Central memory CD8-positive, alpha-beta T cell (primary cell): ENCODE measurements around the gene RAX.

Experiments used
- ATAC-seq: fragments of 150-1000 bp; cut with Tn5 transposase; replicated peaks from 2 replicates; pipeline ENCODE4 v1.10.0; 2022; ENCODE audit warnings: mild to moderate bottlenecking, moderate FRiP score, moderate number of reproducible peaks; ENCODE audit not compliant: poor library complexity, severe bottlenecking; ENCODE audit errors: extremely low read depth
- DNase-seq, 2 donors: peaks; one replicate each; pipeline ENCODE4 v3.0.0; 2021; ENCODE audit warnings: low spot score in 2 of 2
- H3K27ac Mint-ChIP-seq: one replicate; pipeline ENCODE4 v1.8.0; 2022; ENCODE audit warnings: low read depth, mild to moderate bottlenecking, moderate library complexity, mixed read lengths
- H3K27me3 Mint-ChIP-seq: one replicate; pipeline ENCODE4 v1.8.0; 2022; ENCODE audit warnings: mixed read lengths
- H3K36me3 Mint-ChIP-seq: one replicate; pipeline ENCODE4 v1.8.0; 2022; ENCODE audit warnings: mild to moderate bottlenecking, moderate library complexity, mixed read lengths; ENCODE audit not compliant: insufficient read depth
- H3K4me1 Mint-ChIP-seq: one replicate; pipeline ENCODE4 v1.8.0; 2022; ENCODE audit warnings: mixed read lengths
- H3K4me3 Mint-ChIP-seq: one replicate; pipeline ENCODE4 v1.8.0; 2022; ENCODE audit warnings: mild to moderate bottlenecking, moderate library complexity, mixed read lengths
- H3K9me3 Mint-ChIP-seq: one replicate; pipeline ENCODE4 v1.8.0; 2022; ENCODE audit warnings: mixed read lengths

Gene RAX

DNA sequence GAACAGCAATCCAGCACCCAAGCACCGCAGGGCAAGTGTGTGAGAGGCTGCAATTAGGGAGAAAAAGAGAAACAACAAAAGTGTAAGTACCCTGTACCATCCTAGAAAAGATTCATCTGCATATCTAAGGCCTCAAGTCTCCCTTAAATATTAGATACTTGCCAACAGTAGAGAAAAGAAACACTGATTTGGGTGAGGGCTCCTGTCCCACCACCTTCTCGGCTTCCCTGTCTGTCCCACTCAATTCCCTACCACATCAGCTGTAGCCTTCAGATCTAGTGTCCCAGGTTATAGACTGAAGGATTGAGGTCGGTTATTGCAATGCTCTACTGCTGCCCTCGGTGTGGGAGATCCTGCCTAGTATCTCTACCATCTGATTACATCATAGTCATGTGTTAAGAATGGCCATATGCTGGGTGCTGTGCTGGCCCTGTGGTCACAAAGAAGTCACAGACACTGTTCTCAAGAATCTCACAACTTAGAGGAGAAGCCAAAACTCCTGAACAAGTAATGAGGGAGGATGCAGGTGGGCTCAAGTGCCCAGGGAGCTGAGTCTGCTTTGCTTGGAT is 2.5 kb downstream of the RAX start:
- H3K4me1 Mint-ChIP-seq = peaks cover 29% of the 10 kb centered on the region
- H3K36me3 Mint-ChIP-seq = peaks cover 2% of the 10 kb centered on the region
- H3K4me3 Mint-ChIP-seq = no peak overlapping the region
- no peak for ATAC-seq
- DNase-seq = no peak
- H3K27ac Mint-ChIP-seq = no peak overlapping the region
- H3K27me3 Mint-ChIP-seq = peaks cover 92% of the 10 kb centered on the region
- H3K9me3 Mint-ChIP-seq = no peaks in the 10 kb centered on the region

- Mint-ChIP-seq H3K27ac (no peak overlapping the region), H3K4me1 (peaks cover 31% of the 10 kb centered on the region), H3K9me3 (no peaks in the 10 kb centered on the region), H3K36me3 (peaks cover 2% of the 10 kb centered on the region), H3K4me3 (peak overlapping the region; percentile 67), H3K27me3 (peaks cover 87% of the 10 kb centered on the region)
- DNase-seq (no peak), ATAC-seq (no peak)
Measured at GRCh38 chr18:59269563-59270119, 3.6 kb downstream of the RAX start.

DNA sequence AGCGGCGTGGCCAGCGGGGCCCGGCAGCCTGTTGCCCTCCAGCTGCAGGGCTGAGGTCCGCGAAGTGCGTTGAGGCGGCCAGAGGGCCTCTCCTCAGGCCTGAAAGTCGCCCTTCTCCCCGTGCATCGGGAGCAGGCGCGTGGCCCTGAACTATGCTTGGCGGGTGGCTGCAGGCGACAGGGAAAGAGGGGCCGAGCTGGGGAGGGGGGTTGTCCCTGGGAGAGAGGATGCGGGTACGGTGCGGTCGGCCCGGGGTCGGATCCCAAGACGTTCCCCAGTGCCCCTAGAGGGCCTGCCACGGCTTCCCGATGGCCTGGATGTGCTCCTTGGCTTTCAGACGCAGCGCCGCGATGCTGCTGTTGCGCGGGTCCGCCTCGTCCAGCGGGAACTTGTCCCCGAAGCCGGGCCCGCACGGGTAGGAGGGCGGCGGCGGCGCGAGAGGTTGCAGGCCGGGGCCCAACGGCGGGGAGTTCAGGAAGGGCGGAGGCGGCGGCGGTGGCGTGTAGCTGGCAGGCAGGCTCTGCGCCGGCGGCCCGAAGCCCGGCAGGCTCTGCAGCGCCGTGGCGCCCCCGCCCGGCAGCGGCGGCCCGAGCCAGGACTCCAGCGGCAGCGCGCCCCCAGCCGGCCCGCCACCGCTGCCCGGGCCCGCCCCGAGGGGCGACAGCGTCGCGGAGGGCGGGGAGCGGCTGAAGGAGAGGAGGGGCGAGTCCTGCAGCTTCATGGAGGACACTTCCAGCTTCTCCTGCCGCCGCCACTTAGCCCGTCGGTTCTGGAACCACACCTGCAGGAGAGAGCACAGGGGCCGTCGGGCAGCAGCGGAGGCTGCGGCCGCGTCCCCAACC is 4.3 kb downstream of the RAX start:
- Mint-ChIP-seq H3K4me3 (peak overlapping the region; percentile 67), H3K27ac (no peak overlapping the region), H3K9me3 (no peaks in the 10 kb centered on the region), H3K4me1 (peaks cover 29% of the 10 kb centered on the region), H3K27me3 (peaks cover 86% of the 10 kb centered on the region), H3K36me3 (peaks cover under 1% of the 10 kb centered on the region)
- ATAC-seq = no peak
- DNase-seq = no peak

GRCh38 chr18:59268127-59268720 is 5.0 kb downstream of the RAX start:
- Mint-ChIP-seq H3K4me3 (peak overlapping the region; percentile 56), H3K4me1 (peaks cover 27% of the 10 kb centered on the region), H3K9me3 (no peaks in the 10 kb centered on the region), H3K27ac (no peak overlapping the region), H3K36me3 (no peaks in the 10 kb centered on the region), H3K27me3 (peaks cover 86% of the 10 kb centered on the region)
- no peak for ATAC-seq
- DNase-seq = no peak

DNA sequence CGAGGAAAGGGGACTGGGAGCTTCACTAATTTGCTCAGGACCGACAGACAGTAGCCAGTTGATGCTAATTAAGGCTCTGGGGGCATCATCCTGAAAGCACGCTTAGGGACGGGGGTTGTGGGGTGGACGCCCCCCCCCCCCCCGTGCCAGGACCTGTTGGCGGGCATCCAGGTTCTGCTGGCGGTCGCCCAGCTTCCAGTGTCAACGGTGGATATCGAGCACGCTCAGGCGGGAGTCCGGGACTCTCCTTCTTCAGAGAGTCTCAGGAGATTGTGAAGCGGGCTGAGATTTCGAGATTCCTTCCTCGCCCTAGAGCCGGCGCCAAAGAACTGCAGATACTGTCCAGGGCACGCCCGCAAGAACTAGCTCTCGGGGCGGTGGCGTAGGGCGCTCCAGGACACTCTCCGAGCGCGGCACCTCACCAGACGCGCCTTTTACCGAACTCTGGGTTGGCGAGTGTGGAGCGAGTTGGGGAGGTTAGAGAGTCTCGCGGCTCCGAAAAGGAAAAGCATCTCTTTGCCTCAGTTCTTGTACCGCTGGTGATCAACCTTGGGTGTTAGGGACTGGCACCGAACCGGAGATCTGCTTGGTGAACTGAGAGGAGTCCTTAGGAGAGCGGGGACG is 5.6 kb downstream of the RAX start:
- no peak for ATAC-seq
- Mint-ChIP-seq H3K27ac (no peak overlapping the region), H3K4me3 (peak overlapping the region; percentile 18)

GRCh38 chr18:59266886-59267502 is 6.3 kb downstream of the RAX start:
- ATAC-seq (no peak), DNase-seq (no peak)
- Mint-ChIP-seq H3K27ac (no peak overlapping the region), H3K4me1 (peaks cover 27% of the 10 kb centered on the region), H3K9me3 (no peaks in the 10 kb centered on the region), H3K27me3 (peaks cover 92% of the 10 kb centered on the region), H3K36me3 (no peaks in the 10 kb centered on the region), H3K4me3 (peak overlapping the region; percentile 18)

More for the DNA sequence above, 5.6 kb downstream of the RAX start:
- Mint-ChIP-seq H3K4me1 (peaks cover 27% of the 10 kb centered on the region), H3K9me3 (no peaks in the 10 kb centered on the region), H3K27me3 (peaks cover 91% of the 10 kb centered on the region), H3K36me3 (no peaks in the 10 kb centered on the region)
- DNase-seq = no peak

GRCh38 chr18:59266459-59266858 is 6.8 kb downstream of the RAX start:
- ATAC-seq (no peak), DNase-seq (no peak)
- H3K4me1 Mint-ChIP-seq = peaks cover 27% of the 10 kb centered on the region
- H3K36me3 Mint-ChIP-seq = no peaks in the 10 kb centered on the region
- H3K27me3 Mint-ChIP-seq = peaks cover 87% of the 10 kb centered on the region
- no peaks in the 10 kb centered on the region for H3K9me3 Mint-ChIP-seq
- H3K4me3 Mint-ChIP-seq = peak overlapping the region; percentile 37
- no peak overlapping the region for H3K27ac Mint-ChIP-seq

- H3K4me1 Mint-ChIP-seq = peaks cover 27% of the 10 kb centered on the region
- H3K27ac Mint-ChIP-seq = no peak overlapping the region
- H3K4me3 Mint-ChIP-seq = peak overlapping the region; percentile 37
- no peaks in the 10 kb centered on the region for H3K9me3 Mint-ChIP-seq
- DNase-seq (no peak), ATAC-seq (no peak)
- H3K36me3 Mint-ChIP-seq = no peaks in the 10 kb centered on the region
- H3K27me3 Mint-ChIP-seq = peaks cover 82% of the 10 kb centered on the region
Measured at GRCh38 chr18:59265974-59266369, 7.3 kb downstream of the RAX start.

DNA sequence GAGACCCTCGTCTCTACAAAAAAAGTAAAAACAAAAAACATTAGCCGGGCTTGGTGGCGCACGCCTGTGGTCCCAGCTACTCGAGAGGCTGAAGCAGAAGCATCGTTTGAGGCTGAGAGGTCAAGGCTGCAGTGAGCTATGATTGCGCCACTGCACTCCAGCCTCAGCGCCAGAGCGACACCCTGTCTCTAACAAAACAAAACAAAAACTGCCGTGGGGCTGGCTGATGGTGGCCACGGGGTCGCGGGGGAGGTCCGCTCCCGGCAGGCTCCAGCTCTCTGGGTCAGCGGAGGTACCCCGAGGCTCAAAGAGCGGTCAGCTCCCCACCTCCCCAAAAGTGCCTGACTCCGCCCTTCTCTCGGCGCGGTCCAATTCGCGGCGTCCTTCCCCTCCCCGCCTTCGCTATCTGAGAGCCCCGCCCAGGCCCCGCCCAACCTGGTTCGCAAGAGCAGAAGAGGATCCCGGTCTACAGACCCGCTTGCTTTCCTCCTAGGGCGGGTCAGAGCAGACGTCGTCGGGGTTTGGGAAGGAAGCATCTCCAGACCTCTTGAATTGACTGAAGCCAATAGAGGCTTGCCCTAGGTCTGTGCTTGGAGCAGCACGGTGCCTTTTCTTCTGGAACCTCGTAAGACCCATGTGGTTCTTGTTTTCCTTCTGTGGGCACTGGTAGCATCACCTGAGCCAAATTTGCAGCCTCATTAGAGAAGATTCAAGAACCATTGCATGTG is 7.8 kb downstream of the RAX start:
- Mint-ChIP-seq H3K4me1 (peaks cover 27% of the 10 kb centered on the region), H3K36me3 (no peaks in the 10 kb centered on the region), H3K27ac (no peak overlapping the region), H3K4me3 (peak overlapping the region; percentile 37), H3K27me3 (peaks cover 81% of the 10 kb centered on the region), H3K9me3 (no peaks in the 10 kb centered on the region)
- ATAC-seq (no peak), DNase-seq (no peak)

GRCh38 chr18:59264651-59265245 is 8.5 kb downstream of the RAX start:
- peaks cover 81% of the 10 kb centered on the region for H3K27me3 Mint-ChIP-seq
- H3K27ac Mint-ChIP-seq = no peak overlapping the region
- ATAC-seq = no peak
- no peak for DNase-seq
- H3K4me1 Mint-ChIP-seq = peaks cover 25% of the 10 kb centered on the region
- no peaks in the 10 kb centered on the region for H3K36me3 Mint-ChIP-seq
- H3K4me3 Mint-ChIP-seq = peak overlapping the region; percentile 37
- H3K9me3 Mint-ChIP-seq = no peaks in the 10 kb centered on the region

DNA sequence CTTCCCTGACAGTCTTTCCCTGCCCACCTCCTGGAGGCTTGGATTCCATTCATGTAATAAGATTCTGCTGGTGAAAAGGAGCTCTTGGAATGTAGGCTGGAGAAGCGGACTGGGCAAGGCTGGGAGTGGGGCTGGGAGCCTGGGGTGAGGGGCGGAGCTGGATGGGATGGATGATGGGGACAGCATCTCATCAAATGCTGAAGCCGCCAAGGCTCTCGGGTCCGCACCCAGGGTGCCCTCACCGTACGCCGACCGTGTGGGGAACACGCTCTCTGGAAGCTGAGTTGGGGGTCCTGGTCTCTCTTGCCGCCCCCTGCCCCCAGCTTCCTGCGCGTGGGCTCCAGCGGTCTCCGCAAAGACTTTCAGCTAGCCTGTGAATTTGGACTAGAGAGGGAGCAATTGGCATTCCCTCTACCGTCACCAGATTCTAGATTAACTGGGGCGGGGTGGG is 9.1 kb downstream of the RAX start:
- Mint-ChIP-seq H3K9me3 (no peaks in the 10 kb centered on the region), H3K4me1 (peaks cover 20% of the 10 kb centered on the region), H3K27ac (no peak overlapping the region), H3K4me3 (no peak overlapping the region), H3K36me3 (no peaks in the 10 kb centered on the region), H3K27me3 (peaks cover 81% of the 10 kb centered on the region)
- ATAC-seq (no peak), DNase-seq (no peak)
